Measurements from ENCODE around the gene S100A9. TPM values are rescaled to one million over a fixed set of nuclear protein-coding genes. Genes with fewer than 3 reads are reported as not detected.

The S100A9 gene
- total and polyA plus RNA-seq, 2 of the 4 experiments (the other 2 are of a cell fraction), result not detected

DNA sequence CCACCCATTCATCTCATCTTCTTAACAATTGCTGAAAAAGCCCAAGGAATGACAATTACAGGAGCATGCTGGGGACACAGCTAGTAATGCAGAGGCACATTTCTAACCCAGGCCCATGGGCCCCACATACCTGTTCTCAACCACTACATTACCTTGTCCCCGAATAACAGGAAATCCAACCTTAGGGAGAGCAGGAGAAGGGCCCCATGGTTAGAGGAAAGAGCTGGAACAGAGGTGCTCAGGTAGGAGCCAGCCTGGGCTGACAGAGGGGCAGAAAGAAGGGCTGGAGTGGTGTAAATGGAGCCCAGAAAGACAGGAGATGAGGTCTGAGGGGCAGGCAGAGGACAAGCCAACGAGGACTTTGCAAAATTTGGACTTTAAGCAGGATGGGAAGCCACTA is 44.6 kb downstream of the S100A9 start:
- H3K14ac ChIP-seq (replicated peaks; ENCODE audit: low read depth, low read length), result no peak overlapping the region
- no peak overlapping the region for H2BK20ac ChIP-seq (ENCODE audit: low read depth, low read length)

More for the DNA sequence above, 44.6 kb downstream of the S100A9 start:
- dilution Hi-C loops (cut with HindIII; ENCODE audit: low sequenced_read_pairs, unreplicated experiment) (no loop called here), in situ Hi-C loops (cut with MboI; ENCODE audit: low sequenced_read_pairs) (no loop called here), intact Hi-C loops (cut with micrococcal nuclease) (no loop called here)
- Histone ChIP-seq H3K9me1 (ENCODE audit: insufficient read depth, low read length) (no peaks in the 10 kb centered on the region), H3K27ac (ENCODE audit: insufficient read depth, low read length) (no peak overlapping the region), H2BK15ac (ENCODE audit: low read depth, low read length) (no peak overlapping the region), H3K56ac (ENCODE audit: extremely low read depth, insufficient read depth, low read length) (no peak overlapping the region), H3K4ac (ENCODE audit: low read depth, low read length) (no peak overlapping the region), H4K5ac (ENCODE audit: low read depth, low read length) (no peak overlapping the region), H3K4me1 (ENCODE audit: control insufficient read depth, insufficient read depth, low read length) (no peaks in the 10 kb centered on the region), H3K4me3 (ENCODE audit: insufficient read depth, low read depth, low read length) (no peak overlapping the region), H3K9ac (ENCODE audit: low read depth, low read length) (no peak overlapping the region), H3K27me3 (ENCODE audit: control insufficient read depth, insufficient read depth, low read length) (peaks cover 4% of the 10 kb centered on the region; the same call in 1 of the 2 replicates), H3K23ac (ENCODE audit: low read depth, low read length) (no peak overlapping the region), H3K18ac (ENCODE audit: low read depth, low read length) (no peak overlapping the region), H2AFZ (replicated peaks; ENCODE audit: low read length, poor library complexity) (no peak overlapping the region), H4K91ac (ENCODE audit: insufficient read depth, low read depth, low read length) (no peak overlapping the region), H3K36me3 (ENCODE audit: control insufficient read depth, insufficient read depth, low read length) (no peaks in the 10 kb centered on the region), H2BK120ac (ENCODE audit: low read depth, low read length) (no peak overlapping the region), H2AK9ac (replicated peaks; ENCODE audit: low read depth, low read length, poor library complexity) (no peak overlapping the region), H4K20me1 (ENCODE audit: insufficient read depth, low read length) (no peaks in the 10 kb centered on the region), H4K8ac (ENCODE audit: low read depth in 2 of 2, low read length in 2 of 2) (no peak overlapping the region), H3K4me2 (ENCODE audit: low read depth, low read length) (no peak overlapping the region), H3K79me1 (ENCODE audit: low read depth in 1 of 2, low read length in 2 of 2) (no peaks in the 10 kb centered on the region), H2AK5ac (ENCODE audit: low read depth, low read length) (no peak overlapping the region), H2BK5ac (ENCODE audit: low read depth, low read length, poor library complexity, severe bottlenecking) (no peak overlapping the region), H3K9me3 (ENCODE audit: control insufficient read depth, insufficient read depth, low read length) (no peaks in the 10 kb centered on the region)
- TF ChIP-seq CHD1 (IDR thresholded peaks at IDR 0.05; ENCODE audit: low read depth, low read length), result no peak
- TF ChIP-seq, protein P1, sequence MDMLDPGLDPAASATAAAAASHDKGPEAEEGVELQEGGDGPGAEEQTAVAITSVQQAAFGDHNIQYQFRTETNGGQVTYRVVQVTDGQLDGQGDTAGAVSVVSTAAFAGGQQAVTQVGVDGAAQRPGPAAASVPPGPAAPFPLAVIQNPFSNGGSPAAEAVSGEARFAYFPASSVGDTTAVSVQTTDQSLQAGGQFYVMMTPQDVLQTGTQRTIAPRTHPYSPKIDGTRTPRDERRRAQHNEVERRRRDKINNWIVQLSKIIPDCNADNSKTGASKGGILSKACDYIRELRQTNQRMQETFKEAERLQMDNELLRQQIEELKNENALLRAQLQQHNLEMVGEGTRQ (IDR thresholded peaks at IDR 0.05; ENCODE audit: low read depth, low read length), result no peak
- TF ChIP-seq RCOR1 (IDR thresholded peaks at IDR 0.05; ENCODE audit: insufficient replicate concordance, low read length), result no peak
- no peak for TF ChIP-seq RFX5 (IDR thresholded peaks at IDR 0.05; ENCODE audit: low read depth, low read length)
- no peak for TF ChIP-seq MAFK (IDR thresholded peaks at IDR 0.05; ENCODE audit: low read depth, low read length)
- TF ChIP-seq BHLHE40 (IDR thresholded peaks at IDR 0.05; ENCODE audit: low read depth, low read length), result no peak
- TF ChIP-seq SMC3 (IDR thresholded peaks at IDR 0.05; ENCODE audit: low read depth, low read length), result no peak
- TF ChIP-seq, protein P2, sequence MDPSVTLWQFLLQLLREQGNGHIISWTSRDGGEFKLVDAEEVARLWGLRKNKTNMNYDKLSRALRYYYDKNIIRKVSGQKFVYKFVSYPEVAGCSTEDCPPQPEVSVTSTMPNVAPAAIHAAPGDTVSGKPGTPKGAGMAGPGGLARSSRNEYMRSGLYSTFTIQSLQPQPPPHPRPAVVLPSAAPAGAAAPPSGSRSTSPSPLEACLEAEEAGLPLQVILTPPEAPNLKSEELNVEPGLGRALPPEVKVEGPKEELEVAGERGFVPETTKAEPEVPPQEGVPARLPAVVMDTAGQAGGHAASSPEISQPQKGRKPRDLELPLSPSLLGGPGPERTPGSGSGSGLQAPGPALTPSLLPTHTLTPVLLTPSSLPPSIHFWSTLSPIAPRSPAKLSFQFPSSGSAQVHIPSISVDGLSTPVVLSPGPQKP (IDR thresholded peaks at IDR 0.05; ENCODE audit: borderline replicate concordance, low read depth, low read length), result no peak
- TF ChIP-seq FOS (IDR thresholded peaks at IDR 0.05; ENCODE audit: low read depth, low read length), result no peak
- TF ChIP-seq MAZ (IDR thresholded peaks at IDR 0.05; ENCODE audit: borderline replicate concordance, low read depth, low read length), result no peak
- TF ChIP-seq MXI1 (IDR thresholded peaks at IDR 0.05; ENCODE audit: borderline replicate concordance, low read depth, low read length), result no peak
- TF ChIP-seq RAD21 (IDR thresholded peaks at IDR 0.05; ENCODE audit: low read length), result no peak
- TF ChIP-seq, protein P3, sequence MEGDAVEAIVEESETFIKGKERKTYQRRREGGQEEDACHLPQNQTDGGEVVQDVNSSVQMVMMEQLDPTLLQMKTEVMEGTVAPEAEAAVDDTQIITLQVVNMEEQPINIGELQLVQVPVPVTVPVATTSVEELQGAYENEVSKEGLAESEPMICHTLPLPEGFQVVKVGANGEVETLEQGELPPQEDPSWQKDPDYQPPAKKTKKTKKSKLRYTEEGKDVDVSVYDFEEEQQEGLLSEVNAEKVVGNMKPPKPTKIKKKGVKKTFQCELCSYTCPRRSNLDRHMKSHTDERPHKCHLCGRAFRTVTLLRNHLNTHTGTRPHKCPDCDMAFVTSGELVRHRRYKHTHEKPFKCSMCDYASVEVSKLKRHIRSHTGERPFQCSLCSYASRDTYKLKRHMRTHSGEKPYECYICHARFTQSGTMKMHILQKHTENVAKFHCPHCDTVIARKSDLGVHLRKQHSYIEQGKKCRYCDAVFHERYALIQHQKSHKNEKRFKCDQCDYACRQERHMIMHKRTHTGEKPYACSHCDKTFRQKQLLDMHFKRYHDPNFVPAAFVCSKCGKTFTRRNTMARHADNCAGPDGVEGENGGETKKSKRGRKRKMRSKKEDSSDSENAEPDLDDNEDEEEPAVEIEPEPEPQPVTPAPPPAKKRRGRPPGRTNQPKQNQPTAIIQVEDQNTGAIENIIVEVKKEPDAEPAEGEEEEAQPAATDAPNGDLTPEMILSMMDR (conservative IDR thresholded peaks at IDR 0.05; ENCODE audit: low read depth, low read length), result no peak
- no peak for TF ChIP-seq NFE2L2 (IDR thresholded peaks at IDR 0.05; ENCODE audit: low read depth, low read length)
- CTCF ChIA-PET, result no interaction called here
- POLR2A ChIA-PET (ENCODE audit: unreplicated experiment), result no interaction called here
- ATAC-seq (ENCODE audit: low read depth) (no peak), DNase-seq (no peak)
- WGBS, 2 experiments (ENCODE audit: extremely low coverage in 2 of 2, insufficient read length in 1 of 2), result no CpG with 5 or more reads among the region's 2 CpGs
- BruUV-seq (replicated peaks), result no TSS peak
